ENCODE data around the gene PTCRA. TPM values are rescaled to one million over a fixed set of nuclear protein-coding genes. Genes with fewer than 3 reads are reported as not detected.

PTCRA gene
- polyA plus RNA-seq, 3 donors = 0.27 to 0.83 (median 0.55) TPM

DNA sequence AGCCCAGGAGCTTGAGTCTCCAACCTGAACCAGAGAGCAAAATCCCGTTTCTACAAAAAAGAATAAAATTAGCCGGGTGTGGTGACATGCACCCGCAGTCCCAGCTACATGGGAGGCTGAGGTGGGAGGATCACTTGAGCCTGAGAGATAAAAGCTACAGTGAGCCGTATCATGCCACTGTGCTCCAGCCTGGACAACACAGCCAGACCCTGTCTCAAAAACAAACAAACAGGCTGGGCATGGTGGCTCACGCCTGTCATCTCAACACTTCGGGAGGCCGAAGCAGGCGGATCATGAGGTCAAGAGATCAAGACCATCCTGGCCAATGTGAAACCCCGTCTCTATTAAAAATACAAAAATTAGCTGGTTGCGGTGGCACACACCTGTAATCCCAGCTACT is 11.4 kb upstream of the PTCRA start:
- 100% methylated on average over 5 of the region's 10 CpGs for WGBS (ENCODE audit: insufficient coverage)
- H3K79me2 ChIP-seq (ENCODE audit: insufficient read depth, low read length) = no peaks in the 10 kb centered on the region
- no peak overlapping the region for H3K27ac ChIP-seq (ENCODE audit: low read depth in 1 of 2, low read length in 2 of 2)
- no peaks in the 10 kb centered on the region for H3K9me3 ChIP-seq (replicated peaks in 1 of 2; ENCODE audit: control insufficient read depth in 1 of 2, insufficient read depth in 1 of 2, low read length in 2 of 2)
- Mint-ChIP-seq H3K27ac (no peak overlapping the region), H3K4me3 (no peak overlapping the region), H3K27me3 (ENCODE audit: low read depth in 3 of 3) (peaks cover 0 to 1% (median 0%) of the 10 kb centered on the region in 3 donors), H3K4me1 (peaks cover 18% of the 10 kb centered on the region), H3K9me3 (no peaks in the 10 kb centered on the region), H3K36me3 (no peaks in the 10 kb centered on the region)
- no peaks in the 10 kb centered on the region for H3K27me3 ChIP-seq (ENCODE audit: control insufficient read depth in 2 of 2, insufficient read depth in 2 of 2, low read length in 2 of 2)
- no peak overlapping the region for H3K4me2 ChIP-seq (replicated peaks; ENCODE audit: extremely low read depth, low read length, poor library complexity, severe bottlenecking)
- H4K20me1 ChIP-seq (ENCODE audit: insufficient read depth, low read length) = no peaks in the 10 kb centered on the region
- DNase-seq = no peak
- TF ChIP-seq, protein P1, sequence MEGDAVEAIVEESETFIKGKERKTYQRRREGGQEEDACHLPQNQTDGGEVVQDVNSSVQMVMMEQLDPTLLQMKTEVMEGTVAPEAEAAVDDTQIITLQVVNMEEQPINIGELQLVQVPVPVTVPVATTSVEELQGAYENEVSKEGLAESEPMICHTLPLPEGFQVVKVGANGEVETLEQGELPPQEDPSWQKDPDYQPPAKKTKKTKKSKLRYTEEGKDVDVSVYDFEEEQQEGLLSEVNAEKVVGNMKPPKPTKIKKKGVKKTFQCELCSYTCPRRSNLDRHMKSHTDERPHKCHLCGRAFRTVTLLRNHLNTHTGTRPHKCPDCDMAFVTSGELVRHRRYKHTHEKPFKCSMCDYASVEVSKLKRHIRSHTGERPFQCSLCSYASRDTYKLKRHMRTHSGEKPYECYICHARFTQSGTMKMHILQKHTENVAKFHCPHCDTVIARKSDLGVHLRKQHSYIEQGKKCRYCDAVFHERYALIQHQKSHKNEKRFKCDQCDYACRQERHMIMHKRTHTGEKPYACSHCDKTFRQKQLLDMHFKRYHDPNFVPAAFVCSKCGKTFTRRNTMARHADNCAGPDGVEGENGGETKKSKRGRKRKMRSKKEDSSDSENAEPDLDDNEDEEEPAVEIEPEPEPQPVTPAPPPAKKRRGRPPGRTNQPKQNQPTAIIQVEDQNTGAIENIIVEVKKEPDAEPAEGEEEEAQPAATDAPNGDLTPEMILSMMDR (IDR thresholded peaks at IDR 0.05) = no peak
- H2AFZ ChIP-seq (ENCODE audit: insufficient read depth, low read depth, low read length, poor library complexity, severe bottlenecking) = no peak overlapping the region
- no peaks in the 10 kb centered on the region for H3K36me3 ChIP-seq (replicated peaks in 1 of 2; ENCODE audit: control insufficient read depth in 1 of 2, insufficient read depth in 2 of 2, low read length in 2 of 2)
- peaks cover 0 to 14% of the 10 kb centered on the region in 2 donors for H3K4me1 ChIP-seq (ENCODE audit: control insufficient read depth in 1 of 2, insufficient read depth in 2 of 2, low read length in 2 of 2)
- intact Hi-C loops (cut with micrococcal nuclease) = loop anchor here (5.0 to 10.0 kb wide), 4 partner anchors 33 to 238 kb away; partner anchors contain the start of genes KLHDC3 (in 1 of the 2) and MEA1 (in 1 of the 2)
- H3K9ac ChIP-seq (ENCODE audit: insufficient read depth, low read length, poor library complexity, severe bottlenecking) = no peak overlapping the region
- no peak overlapping the region for H3K4me3 ChIP-seq (replicated peaks in 1 of 3; ENCODE audit: low read depth in 2 of 3, low read length in 3 of 3)

GRCh38 chr6:42907336-42907735 is 8.5 kb upstream of the PTCRA start:
- peaks cover 0 to 4% (median 0%) of the 10 kb centered on the region in 7 donors for H3K9me3 Mint-ChIP-seq
- no peak overlapping the region for H3K27ac ChIP-seq (ENCODE audit: low read depth in 1 of 2, low read length in 2 of 2)
- no peaks in the 10 kb centered on the region for H3K36me3 Mint-ChIP-seq
- H3K4me3 ChIP-seq (replicated peaks in 1 of 3; ENCODE audit: low read depth in 2 of 3, low read length in 3 of 3) = no peak overlapping the region
- TF ChIP-seq, protein P1 (IDR thresholded peaks at IDR 0.05) = no peak
- intact Hi-C loops (cut with micrococcal nuclease) = loop anchor here in 1 of 2 donors (10.0 kb wide), 1 partner anchor 107 kb away; the partner anchor contains the start of genes KLHDC3 and MEA1
- H3K4me3 Mint-ChIP-seq = no peak overlapping the region
- no peaks in the 10 kb centered on the region for H3K79me2 ChIP-seq (ENCODE audit: insufficient read depth, low read length)
- DNase-seq = no peak
- peaks cover 0 to 2% of the 10 kb centered on the region in 2 donors for H3K27me3 ChIP-seq (ENCODE audit: control insufficient read depth in 2 of 2, insufficient read depth in 2 of 2, low read length in 2 of 2)
- H3K4me2 ChIP-seq (replicated peaks; ENCODE audit: extremely low read depth, low read length, poor library complexity, severe bottlenecking) = no peak overlapping the region
- WGBS (ENCODE audit: insufficient coverage) = 93% methylated on average over 4 of the region's 5 CpGs
- peaks cover 4 to 14% (median 11%) of the 10 kb centered on the region in 3 donors for H3K27me3 Mint-ChIP-seq (ENCODE audit: low read depth in 3 of 3)
- no peaks in the 10 kb centered on the region for H3K9me3 ChIP-seq (replicated peaks in 1 of 2; ENCODE audit: control insufficient read depth in 1 of 2, insufficient read depth in 1 of 2, low read length in 2 of 2)
- no peak overlapping the region for H2AFZ ChIP-seq (ENCODE audit: insufficient read depth, low read depth, low read length, poor library complexity, severe bottlenecking)
- H4K20me1 ChIP-seq (ENCODE audit: insufficient read depth, low read length) = no peaks in the 10 kb centered on the region
- H3K4me1 ChIP-seq (ENCODE audit: control insufficient read depth in 1 of 2, insufficient read depth in 2 of 2, low read length in 2 of 2) = peaks cover 7 to 16% of the 10 kb centered on the region in 2 donors
- H3K4me1 Mint-ChIP-seq = peaks cover 13% of the 10 kb centered on the region
- no peak overlapping the region for H3K9ac ChIP-seq (ENCODE audit: insufficient read depth, low read length, poor library complexity, severe bottlenecking)
- H3K27ac Mint-ChIP-seq = no peak overlapping the region
- H3K36me3 ChIP-seq (replicated peaks in 1 of 2; ENCODE audit: control insufficient read depth in 1 of 2, insufficient read depth in 2 of 2, low read length in 2 of 2) = no peaks in the 10 kb centered on the region
